ENCODE data around the gene SVIL.

SVIL gene

GRCh38 chr10:29535012-29535777 lies 99.6 kb downstream of the SVIL start:
- no peak for DNase-seq (ENCODE audit: low read depth)
- H3K4me3 ChIP-seq (ENCODE audit: low read depth, low read length): no peak overlapping the region
- TF ChIP-seq, protein P1, sequence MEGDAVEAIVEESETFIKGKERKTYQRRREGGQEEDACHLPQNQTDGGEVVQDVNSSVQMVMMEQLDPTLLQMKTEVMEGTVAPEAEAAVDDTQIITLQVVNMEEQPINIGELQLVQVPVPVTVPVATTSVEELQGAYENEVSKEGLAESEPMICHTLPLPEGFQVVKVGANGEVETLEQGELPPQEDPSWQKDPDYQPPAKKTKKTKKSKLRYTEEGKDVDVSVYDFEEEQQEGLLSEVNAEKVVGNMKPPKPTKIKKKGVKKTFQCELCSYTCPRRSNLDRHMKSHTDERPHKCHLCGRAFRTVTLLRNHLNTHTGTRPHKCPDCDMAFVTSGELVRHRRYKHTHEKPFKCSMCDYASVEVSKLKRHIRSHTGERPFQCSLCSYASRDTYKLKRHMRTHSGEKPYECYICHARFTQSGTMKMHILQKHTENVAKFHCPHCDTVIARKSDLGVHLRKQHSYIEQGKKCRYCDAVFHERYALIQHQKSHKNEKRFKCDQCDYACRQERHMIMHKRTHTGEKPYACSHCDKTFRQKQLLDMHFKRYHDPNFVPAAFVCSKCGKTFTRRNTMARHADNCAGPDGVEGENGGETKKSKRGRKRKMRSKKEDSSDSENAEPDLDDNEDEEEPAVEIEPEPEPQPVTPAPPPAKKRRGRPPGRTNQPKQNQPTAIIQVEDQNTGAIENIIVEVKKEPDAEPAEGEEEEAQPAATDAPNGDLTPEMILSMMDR (IDR thresholded peaks at IDR 0.05; ENCODE audit: low read depth, low read length, missing control alignments): peak; percentile 44

DNA sequence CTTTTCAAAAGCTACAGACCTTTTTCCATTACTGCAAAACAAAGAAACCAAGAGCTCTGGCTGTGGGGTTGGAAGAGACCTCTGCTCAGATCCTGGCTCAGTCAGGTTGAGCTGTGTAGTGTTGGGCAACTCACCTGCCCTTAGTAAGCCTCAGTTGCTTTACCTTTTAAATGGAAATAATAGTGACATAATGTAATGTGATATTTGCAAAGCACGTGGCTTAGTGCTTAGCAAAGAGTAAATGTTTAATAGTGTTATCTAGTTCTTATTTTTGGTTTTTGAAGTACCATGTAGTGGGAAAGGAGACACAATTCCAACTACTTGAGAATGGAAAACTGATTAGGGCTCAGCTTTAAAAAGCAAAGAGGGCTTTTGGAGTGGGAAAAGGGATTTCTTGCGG lies 100.2 kb downstream of the SVIL start:
- DNase-seq (ENCODE audit: low read depth): no peak
- TF ChIP-seq, protein P1 (IDR thresholded peaks at IDR 0.05; ENCODE audit: low read depth, low read length, missing control alignments): no peak
- H3K4me3 ChIP-seq (ENCODE audit: low read depth, low read length): no peak overlapping the region

DNA sequence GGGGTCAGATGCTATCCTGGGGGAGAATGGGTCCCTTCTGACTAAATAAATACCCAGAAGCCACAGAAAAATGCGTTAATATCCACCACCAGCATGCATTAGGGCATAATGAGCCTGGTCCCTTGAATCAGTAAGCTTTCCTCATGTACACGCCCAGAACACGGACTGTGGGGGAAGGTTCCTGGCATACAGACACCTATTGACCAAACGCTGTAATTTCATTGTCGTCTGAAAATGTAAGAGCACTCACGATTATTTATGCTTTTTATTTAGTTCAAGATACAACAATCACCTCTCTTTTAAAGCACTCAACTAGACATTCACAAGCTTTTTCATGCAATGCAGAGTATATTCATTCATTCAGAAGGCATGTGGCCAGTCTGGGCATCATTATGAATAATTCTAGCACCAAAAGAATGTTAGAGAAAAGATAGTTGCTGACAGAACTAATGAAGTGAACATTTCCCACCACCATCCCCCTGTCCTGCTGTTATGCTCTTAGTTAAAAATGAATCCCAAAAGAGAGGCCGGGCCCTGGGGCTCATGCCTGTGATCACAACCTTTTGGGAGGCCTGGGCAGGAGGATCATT lies 101.0 kb downstream of the SVIL start:
- DNase-seq (ENCODE audit: low read depth): no peak
- H3K4me3 ChIP-seq (ENCODE audit: low read depth, low read length): no peak overlapping the region
- TF ChIP-seq, protein P1 (IDR thresholded peaks at IDR 0.05; ENCODE audit: low read depth, low read length, missing control alignments): no peak

DNA sequence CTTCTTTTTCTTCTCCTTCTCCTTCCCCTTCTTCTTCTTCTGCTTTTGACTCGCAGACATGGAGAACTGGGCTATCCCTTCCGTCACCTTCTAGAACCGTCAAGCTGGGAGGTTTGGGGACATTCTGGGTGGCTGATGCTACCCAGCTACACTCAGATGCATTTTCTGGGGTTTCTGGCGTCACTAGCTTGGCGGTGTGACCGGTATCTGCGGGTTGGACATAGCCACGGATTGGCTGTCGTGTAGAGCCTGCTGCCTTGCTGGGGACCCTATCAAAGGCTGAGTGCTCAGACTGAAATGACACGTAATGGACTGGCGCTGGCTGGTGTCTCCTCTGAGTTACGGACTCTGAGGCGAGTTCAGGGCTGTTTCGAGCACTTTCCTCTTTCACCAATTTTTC lies 101.7 kb downstream of the SVIL start:
- TF ChIP-seq, protein P1 (IDR thresholded peaks at IDR 0.05; ENCODE audit: low read depth, low read length, missing control alignments): no peak

GRCh38 chr10:29532256-29532878 lies 102.4 kb downstream of the SVIL start:
- no peak overlapping the region for H3K4me3 ChIP-seq (ENCODE audit: low read depth, low read length)
- TF ChIP-seq, protein P1 (IDR thresholded peaks at IDR 0.05; ENCODE audit: low read depth, low read length, missing control alignments): no peak
- DNase-seq (ENCODE audit: low read depth): no peak

More for the DNA sequence above, 101.7 kb downstream of the SVIL start:
- no peak overlapping the region for H3K4me3 ChIP-seq (ENCODE audit: low read depth, low read length)
- no peak for DNase-seq (ENCODE audit: low read depth)

DNA sequence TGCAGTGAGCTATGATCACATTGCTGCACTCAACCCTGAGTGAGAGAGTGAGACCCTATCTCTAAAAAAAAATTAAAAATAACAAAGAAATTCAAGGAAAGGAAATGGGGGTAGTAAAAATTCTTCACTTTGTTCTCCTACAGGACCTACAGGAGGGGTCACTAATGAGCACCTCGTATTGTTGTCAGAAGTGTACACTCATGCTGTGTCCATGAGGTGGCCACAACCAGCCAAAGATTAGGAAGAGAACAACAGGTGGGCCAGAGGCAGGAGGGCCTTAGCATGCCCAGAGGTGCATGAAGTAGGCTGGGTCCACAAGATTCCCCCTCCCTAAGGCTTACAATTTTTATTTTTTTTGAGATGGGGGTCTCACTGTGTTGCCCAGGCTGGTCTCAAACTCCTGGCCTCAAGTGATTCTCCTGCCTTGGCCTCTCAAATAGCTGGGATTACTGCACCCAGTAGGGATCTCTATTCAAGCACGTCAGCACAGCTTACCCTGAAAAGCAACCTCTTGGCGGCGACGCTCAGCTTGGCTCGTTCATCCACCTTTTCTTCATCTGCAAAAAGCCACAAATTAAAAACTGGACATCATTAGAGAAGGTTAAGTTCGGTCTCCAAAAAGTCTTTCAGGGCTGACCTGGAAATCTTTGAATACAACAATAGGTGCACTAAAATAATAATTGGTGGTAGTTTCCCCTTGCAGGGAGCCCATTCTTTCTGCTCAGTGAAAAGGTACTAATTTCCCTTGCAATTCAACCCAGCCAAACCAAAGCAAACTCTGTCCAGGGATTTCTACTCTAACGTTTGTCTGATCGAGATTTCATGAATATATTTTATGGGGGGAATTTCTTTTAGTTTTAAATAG lies 104.4 kb downstream of the SVIL start:
- no peak for DNase-seq (ENCODE audit: low read depth)
- no peak overlapping the region for H3K4me3 ChIP-seq (ENCODE audit: low read depth, low read length)
- TF ChIP-seq, protein P1 (IDR thresholded peaks at IDR 0.05; ENCODE audit: low read depth, low read length, missing control alignments): no peak
